HepG2 (cell line): ENCODE results near the gene BMP6. TPM values are rescaled to one million over a fixed set of nuclear protein-coding genes. Genes with fewer than 3 reads are reported as not detected.

ENCODE experiments used
- ATAC-seq: fragments of 200-7000 bp; cut with Tn5 transposase; 3 replicates; pipeline ENCODE4 v1.9.1; 2020; ENCODE audit warnings: mild to moderate bottlenecking, moderate library complexity
- BruUV-seq: library from RNA; stranded (reverse); fragments of 400-500 nt; replicated peaks from 2 replicates; lab custom pipeline; 2021; lab: Mats Ljungman, UMichigan
- CTCF ChIA-PET: fragments of 300-600 bp; formaldehyde crosslinking; extraction: SDS; loops from one replicate; lab custom pipeline; 2021; ENCODE audit warnings: low total read pairs, inconsistent platforms, low intra/inter-chr PET ratio; lab: Yijun Ruan, JAX
- POLR2A ChIA-PET: fragments of 350-600 bp; sonication (Branson Sonifier 250); formaldehyde crosslinking; loops from one replicate; lab custom pipeline; 2020; ENCODE audit warnings: antibody characterized with exemption, inconsistent platforms; lab: Yijun Ruan, JAX
- DNase-seq: peaks from one replicate; pipeline ENCODE4 v3.0.0-alpha.2; 2015; ENCODE audit warnings: low spot score
- FAIRE-seq: peaks from 3 replicates; lab custom pipeline; 2011; peaks lifted over from hg19 to GRCh38; lab: Jason Lieb, UNC
- H2AFZ ChIP-seq: one replicate; pipeline ENCODE4 v1.6.1; 2011; ENCODE audit warnings: low read length, inconsistent platforms
- H3K27ac ChIP-seq: fragments of 300-600 bp; 3 replicates; pipeline ENCODE4 v1.8.0; 2011; ENCODE audit warnings: mixed run types, mild to moderate bottlenecking, mixed read lengths, low read length, inconsistent platforms; ENCODE audit not compliant: insufficient read depth; ENCODE audit errors: extremely low read length
- H3K27me3 ChIP-seq, 2 experiments: fragments of 200-600 bp in 1 of 2; 2 replicates in 1 of 2; 3 replicates in 1 of 2; pipeline versions ENCODE4 v1.6.0 to v1.8.0; 2011; ENCODE audit warnings: low read length in 2 of 2, mild to moderate bottlenecking in 2 of 2, moderate library complexity in 2 of 2, inconsistent platforms in 1 of 2; ENCODE audit not compliant: insufficient read depth in 2 of 2, control insufficient read depth in 1 of 2
- H3K36me3 ChIP-seq, 2 experiments: fragments of 200-600 bp in 1 of 2; replicated peaks in 1 of 2; 2 replicates in 1 of 2; 3 replicates in 1 of 2; pipeline versions ENCODE4 v1.5.1 to v1.8.0; 2011; ENCODE audit warnings: low read length in 2 of 2, inconsistent platforms in 1 of 2; ENCODE audit not compliant: insufficient read depth in 2 of 2, control insufficient read depth in 1 of 2
- H3K4me1 ChIP-seq: 2 replicates; pipeline ENCODE4 v1.5.1; 2012; ENCODE audit warnings: low read length, inconsistent platforms; ENCODE audit not compliant: insufficient read depth
- H3K4me2 ChIP-seq: 2 replicates; pipeline ENCODE4 v1.6.0; 2011; ENCODE audit warnings: low read depth, low read length, inconsistent platforms
- H3K4me3 ChIP-seq, 3 experiments: fragments of 200-600 bp in 1 of 3; sonication (generic), shearing (Covaris generic) in 1 of 3; replicated peaks in 1 of 3; 2 replicates each; pipeline ENCODE4 v1.5.1; 2011 to 2016; ENCODE audit warnings: low read length in 3 of 3, inconsistent platforms in 2 of 3, low read depth in 2 of 3, mild to moderate bottlenecking in 2 of 3, control low read depth in 1 of 3, mixed read lengths in 1 of 3; ENCODE audit not compliant: insufficient read depth in 1 of 3
- H3K79me2 ChIP-seq: one replicate; pipeline ENCODE4 v1.6.1; 2011; ENCODE audit warnings: low read length, inconsistent platforms; ENCODE audit not compliant: insufficient read depth
- H3K9ac ChIP-seq: 2 replicates; pipeline ENCODE4 v1.6.0; 2011; ENCODE audit warnings: mild to moderate bottlenecking, low read depth, low read length, inconsistent platforms; ENCODE audit not compliant: insufficient read depth
- H3K9me3 ChIP-seq: 2 replicates; pipeline ENCODE4 v1.5.1; 2012; ENCODE audit warnings: mild to moderate bottlenecking, low read length
- H4K20me1 ChIP-seq: 2 replicates; pipeline ENCODE4 v1.6.0; 2011; ENCODE audit warnings: inconsistent platforms, mild to moderate bottlenecking, low read length, moderate library complexity; ENCODE audit not compliant: insufficient read depth
- FOXC1 ChIP-seq: sonication (generic); formaldehyde crosslinking; IDR thresholded peaks from 2 replicates; pipeline ENCODE4 v1.8.0; 2022; ENCODE audit warnings: mild to moderate bottlenecking, missing genetic modification reagents, borderline replicate concordance
- POLR2A ChIP-seq, 2 experiments: IDR thresholded peaks; 2 replicates each; pipeline ENCODE4 v1.6.1; 2011; ENCODE audit warnings: low read depth in 2 of 2, low read length in 2 of 2, mild to moderate bottlenecking in 1 of 2, moderate library complexity in 1 of 2; ENCODE audit not compliant: insufficient read depth in 1 of 2
- POLR2AphosphoS2 ChIP-seq: IDR thresholded peaks from 2 replicates; pipeline ENCODE4 v1.6.1; 2011; ENCODE audit warnings: low read depth, low read length, improper control_type of control experiment
- RBFOX2 ChIP-seq: fragments of 200-400 bp; formaldehyde crosslinking; IDR thresholded peaks from 2 replicates; pipeline ENCODE4 v1.6.1; 2017; ENCODE audit warnings: low read depth, mild to moderate bottlenecking, low read length
- ZMAT5 ChIP-seq: sonication (generic); formaldehyde crosslinking; IDR thresholded peaks from 2 replicates; pipeline ENCODE4 v1.5.0; 2020; ENCODE audit warnings: mild to moderate bottlenecking, low read depth, missing genetic modification reagents, borderline replicate concordance
- WGBS: methylation state at CpG from one replicate; pipeline ENCODE4 v1.1.6; 2017; ENCODE audit warnings: low lambda C conversion rate; 5-methylcytosine and 5-hydroxymethylcytosine counted together
- in situ Hi-C: cut with HindIII; loops from 2 replicates; pipeline ENCODE4 v1.10.0; 2017; ENCODE audit warnings: low pct_unique_long_range_greater_than_20kb; ENCODE audit not compliant: extremely low pct_ligation_motif_present
- intact Hi-C: fragments of 100-400 bp; cut with micrococcal nuclease; formaldehyde crosslinking; loops from one replicate; pipeline ENCODE4 v1.10.0; 2022; ENCODE audit not compliant: unreplicated experiment
- polyA plus RNA-seq, 8 experiments: library from polyadenylated mRNA; depleted of rRNA in 3 of 8; stranded (reverse) in 7 of 8; unstranded in 1 of 8; fragments of >200 nt; fragmentation: Illumina TruSeq in 4 of 8; extraction: Trizol in 4 of 8; gene quantifications; 2 replicates each; pipeline versions ENCODE4 v1.2.1 to v1.2.3, GENCODE V29; 2011 to 2016; ENCODE audit warnings: low read depth in 4 of 8, missing spikeins in 1 of 8, mixed read lengths in 1 of 8; ENCODE audit not compliant: insufficient read depth in 1 of 8
- total RNA-seq, 5 experiments: library from RNA; depleted of rRNA; stranded (reverse); fragments of >200 nt; fragmentation: Illumina TruSeq; extraction: Trizol; gene quantifications; 2 replicates each; pipeline ENCODE4 v1.2.3, GENCODE V29; 2016; ENCODE audit warnings: low read depth in 1 of 5

BMP6 gene
- total and polyA plus RNA-seq, 2 of the 13 experiments (the other 11 are each of a cell fraction or from before 2014, with no cell fraction given), result 0.09 to 0.18 TPM

GRCh38 chr6:7905416-7905815, 179.5 kb downstream of the BMP6 start:
- no TSS peak for BruUV-seq
- 92% methylated on average over 2 of the region's 2 CpGs for WGBS
- H3K36me3 ChIP-seq, result peaks cover 44 to 62% of the 10 kb centered on the region in 2 experiments
- 0 out of 4 replicates have a peak, but pooled peaks of 1 of the 2 experiments have one; percentile 11 for TF ChIP-seq POLR2A (IDR thresholded peaks at IDR 0.05; ENCODE audit: insufficient read depth in 1 of 2, low read depth in 2 of 2, low read length in 2 of 2)
- no peak for TF ChIP-seq ZMAT5
- ChIA-PET CTCF (no interaction called here), POLR2A (no interaction called here)
- intact Hi-C loops (no loop called here), in situ Hi-C loops (no loop called here)
- no peak overlapping the region for H3K9ac ChIP-seq
- peaks cover 49% of the 10 kb centered on the region for H3K4me1 ChIP-seq
- H4K20me1 ChIP-seq, result peaks cover 52% of the 10 kb centered on the region
- peaks cover 67% of the 10 kb centered on the region for H3K79me2 ChIP-seq
- no peaks in the 10 kb centered on the region for H3K9me3 ChIP-seq
- H2AFZ ChIP-seq, result no peak overlapping the region
- no peaks in the 10 kb centered on the region for H3K27me3 ChIP-seq
- no peak for FAIRE-seq
- no peak overlapping the region for H3K27ac ChIP-seq
- no peak overlapping the region for H3K4me2 ChIP-seq
- no peak for DNase-seq
- ATAC-seq, result no peak
- no peak overlapping the region for H3K4me3 ChIP-seq

- H3K36me3 ChIP-seq, result peaks cover 33 to 48% of the 10 kb centered on the region in 2 experiments
- H4K20me1 ChIP-seq, result peaks cover 48% of the 10 kb centered on the region
- no peak overlapping the region for H3K27ac ChIP-seq
- DNase-seq (no peak), ATAC-seq (no peak), FAIRE-seq (no peak)
- H3K27me3 ChIP-seq, result no peaks in the 10 kb centered on the region
- no peak overlapping the region for H3K4me2 ChIP-seq
- ChIA-PET POLR2A (no interaction called here), CTCF (no interaction called here)
- H3K9me3 ChIP-seq, result no peaks in the 10 kb centered on the region
- BruUV-seq, result no TSS peak
- no peak overlapping the region for H3K9ac ChIP-seq
- TF ChIP-seq POLR2AphosphoS2 (0 out of 2 replicates have a peak, but pooled peaks have one; percentile 21), FOXC1 (no peak), RBFOX2 (0 out of 2 replicates have a peak, but pooled peaks have one; percentile 12)
- peaks cover 67% of the 10 kb centered on the region for H3K79me2 ChIP-seq
- 96% methylated on average over 4 of the region's 4 CpGs for WGBS
- H3K4me1 ChIP-seq, result peaks cover 49% of the 10 kb centered on the region
- in situ Hi-C loops (no loop called here), intact Hi-C loops (no loop called here)
- no peak overlapping the region for H2AFZ ChIP-seq
- no peak overlapping the region for H3K4me3 ChIP-seq
Measured at GRCh38 chr6:7906741-7907140, 180.8 kb downstream of the BMP6 start.
